NK-92 (cell line): ENCODE measurements around the gene FYTTD1.

Experiments
- DNase-seq: peaks from one replicate; lab custom pipeline; 2025; ENCODE audit not compliant: unreplicated experiment; lab: John Stamatoyannopoulos, UW

Gene FYTTD1

DNA sequence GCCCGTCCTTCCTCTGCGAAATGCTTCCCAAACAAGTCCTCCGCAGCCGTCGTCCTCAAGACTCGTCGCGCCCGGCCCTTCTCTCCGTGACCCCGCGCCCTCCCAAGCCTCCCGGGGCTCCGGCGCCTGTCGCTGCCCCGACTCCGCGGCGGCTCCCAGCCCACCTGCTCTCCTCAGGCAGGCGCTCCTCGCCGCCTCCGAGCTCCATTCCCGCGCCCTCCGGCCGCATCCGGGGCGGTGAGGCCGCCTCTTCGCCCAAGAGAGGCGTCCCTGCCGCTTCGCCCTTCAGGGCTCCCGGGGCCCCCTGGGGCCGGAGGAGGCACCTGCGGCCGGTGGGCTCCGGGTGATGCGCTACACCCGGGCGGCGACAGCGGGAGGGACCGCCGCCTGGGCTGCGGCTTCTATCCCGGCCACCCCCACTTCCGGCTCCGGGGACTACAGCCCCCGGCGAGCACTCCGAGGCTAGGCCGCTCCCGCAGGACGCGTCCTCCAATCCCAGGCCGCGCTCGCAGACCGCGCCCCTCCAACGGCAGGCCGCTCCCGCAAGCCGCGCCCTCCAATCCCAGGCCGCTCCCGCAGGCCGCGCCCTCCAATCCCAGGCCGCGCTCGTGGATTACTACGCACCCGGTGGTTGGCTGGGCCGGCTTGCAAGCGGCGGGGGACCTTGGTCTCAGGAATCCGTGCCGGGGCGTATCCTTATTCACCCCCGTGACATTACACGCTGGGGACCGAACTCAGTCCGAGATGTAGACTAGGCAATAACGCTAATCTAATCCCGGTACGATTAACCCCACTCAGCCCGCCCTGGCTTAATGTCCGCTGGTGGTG lies 13.0 kb upstream of the FYTTD1 start, which contains the start of gene RUBCN:
TSS of gene RUBCN (minus strand) at position 414 of the 828 bp plus-strand sequence. CDS start at position 229, 185 bp downstream.
- peak; percentile 59 for DNase-seq

DNA sequence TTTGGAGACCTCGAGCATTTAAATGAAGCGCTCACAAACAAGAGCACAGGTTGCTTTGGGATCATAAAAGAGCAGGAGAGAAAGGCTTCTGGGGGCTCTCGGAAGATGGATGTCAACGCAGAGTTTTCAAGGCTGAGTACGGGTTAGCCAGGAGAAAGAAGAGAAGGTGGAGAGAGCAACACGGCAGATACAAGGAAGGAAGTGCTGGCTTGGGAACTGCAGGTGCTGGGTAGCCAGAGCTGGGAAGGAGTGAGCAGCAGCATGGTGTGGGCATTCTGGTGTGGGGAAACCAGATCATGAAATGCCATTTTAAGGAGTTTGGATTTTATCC lies 12.4 kb upstream of the FYTTD1 start:
- no peak for DNase-seq

- no peak for DNase-seq
Measured at GRCh38 chr3:197737749-197738462, 11.8 kb upstream of the FYTTD1 start.

- no peak for DNase-seq
Measured at GRCh38 chr3:197742787-197743186, 6.9 kb upstream of the FYTTD1 start.

DNA sequence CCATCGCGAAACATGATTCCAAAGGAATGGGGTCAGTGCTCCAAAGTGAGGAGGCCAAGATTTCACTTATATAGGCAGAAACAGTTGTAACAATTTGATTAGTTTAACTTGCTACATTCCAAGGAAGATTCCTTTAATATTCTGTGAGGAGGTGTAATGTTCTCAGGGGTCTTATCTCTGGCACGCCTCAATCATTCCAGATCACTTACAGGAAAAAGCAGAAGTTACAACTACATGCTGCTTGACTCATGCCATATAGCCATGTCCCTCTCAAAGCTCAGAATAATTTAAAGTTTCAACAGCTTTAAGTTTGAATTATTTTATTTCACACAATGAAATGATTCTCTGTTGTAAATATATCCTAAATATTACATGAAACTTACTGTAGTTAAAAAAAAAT lies 3.5 kb upstream of the FYTTD1 start:
- no peak for DNase-seq

- DNase-seq = no peak
Measured at GRCh38 chr3:197746801-197747237, 2.9 kb upstream of the FYTTD1 start.

DNA sequence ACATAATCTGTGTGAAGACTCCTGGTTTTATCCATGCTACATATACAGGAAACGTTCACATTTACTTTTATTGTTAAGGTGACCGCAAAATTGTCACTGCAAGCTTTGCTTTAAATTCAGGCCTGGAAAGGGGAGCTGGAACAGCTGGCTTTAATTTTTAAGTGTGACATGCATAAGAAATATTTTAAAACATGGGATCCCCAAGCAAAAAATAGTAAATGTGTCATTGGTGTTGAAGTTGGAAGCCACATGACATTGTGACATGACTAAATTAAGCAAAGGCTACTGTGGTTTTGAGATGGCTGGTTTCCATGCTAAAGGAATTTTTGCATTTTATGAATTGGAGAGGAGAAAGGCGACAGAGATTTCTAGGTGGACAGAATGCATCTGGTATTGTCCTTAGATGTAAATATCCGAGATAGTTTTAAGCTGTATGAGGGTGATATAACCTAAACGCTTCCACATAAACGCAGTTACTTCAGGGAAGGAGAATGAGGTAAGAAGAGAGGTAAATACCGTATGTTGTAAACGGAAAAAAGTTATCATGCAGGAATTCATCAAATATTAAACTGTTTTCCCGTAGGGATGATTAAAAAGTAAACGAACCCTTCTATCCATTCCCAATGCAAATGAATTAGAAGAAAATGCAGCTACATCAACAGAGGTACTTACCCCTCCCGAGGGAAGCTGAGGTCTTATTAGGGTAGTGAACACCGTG lies 927 bp upstream of the FYTTD1 start:
- DNase-seq = no peak

GRCh38 chr3:197749315-197749600 lies 425 bp upstream of the FYTTD1 start:
- DNase-seq = peak; percentile 36

- DNase-seq = no peak
Measured at GRCh38 chr3:197750396-197750831, 731 bp downstream of the FYTTD1 start.

GRCh38 chr3:197750858-197751737 lies 1.4 kb downstream of the FYTTD1 start:
- DNase-seq = no peak

- DNase-seq = no peak
Measured at GRCh38 chr3:197752107-197752506, 2.4 kb downstream of the FYTTD1 start.

DNA sequence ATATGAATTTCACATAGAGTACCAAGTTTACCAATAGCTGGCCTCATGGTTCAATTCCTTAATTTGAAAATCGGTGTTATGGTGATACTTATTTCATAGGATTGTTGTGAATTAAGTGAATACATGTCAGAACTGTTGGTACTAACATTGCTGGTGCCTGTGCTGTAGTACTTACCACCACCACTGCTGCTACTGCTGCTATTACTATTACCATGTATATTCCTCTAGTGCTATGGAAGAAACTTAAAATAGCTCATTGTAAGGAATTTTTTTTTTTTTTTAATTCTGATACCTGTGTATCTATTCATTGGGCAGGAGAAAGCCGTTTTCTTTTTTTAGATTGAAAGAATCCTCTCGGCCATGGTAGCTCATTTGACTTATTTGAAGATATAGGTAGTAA lies 3.6 kb downstream of the FYTTD1 start:
- no peak for DNase-seq

GRCh38 chr3:197756704-197757103 lies 7.0 kb downstream of the FYTTD1 start:
- no peak for DNase-seq

DNA sequence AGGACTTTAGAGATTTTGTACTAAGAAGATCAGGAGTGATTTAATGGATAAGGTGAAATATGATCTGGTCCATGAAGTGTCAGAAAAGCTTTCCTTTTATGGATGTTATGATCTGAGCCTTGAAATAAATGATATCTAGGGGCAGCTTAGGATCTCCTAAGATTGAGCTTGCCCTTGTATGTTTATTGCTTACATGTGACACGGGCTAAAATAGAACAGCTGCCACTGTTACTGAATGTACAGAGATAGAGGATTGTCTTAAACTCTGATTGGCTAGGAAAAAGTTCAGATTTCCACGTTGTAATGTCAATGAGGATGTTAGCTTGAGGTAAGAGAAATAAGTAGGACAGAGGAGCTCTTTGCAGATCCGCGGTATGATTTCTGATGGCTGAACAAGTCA lies 8.8 kb downstream of the FYTTD1 start:
- no peak for DNase-seq

GRCh38 chr3:197761784-197762183 lies 12.1 kb downstream of the FYTTD1 start:
- DNase-seq = no peak

- DNase-seq = no peak
Measured at GRCh38 chr3:197775317-197775716, 25.6 kb downstream of the FYTTD1 start.

GRCh38 chr3:197782230-197782629 lies 32.5 kb downstream of the FYTTD1 start:
- DNase-seq = no peak

GRCh38 chr3:197784019-197784585 lies 34.4 kb downstream of the FYTTD1 start:
- no peak for DNase-seq

- DNase-seq = no peak
Measured at GRCh38 chr3:197787412-197787811, 37.7 kb downstream of the FYTTD1 start.

- no peak for DNase-seq
Measured at GRCh38 chr3:197789309-197789708, 39.6 kb downstream of the FYTTD1 start.

DNA sequence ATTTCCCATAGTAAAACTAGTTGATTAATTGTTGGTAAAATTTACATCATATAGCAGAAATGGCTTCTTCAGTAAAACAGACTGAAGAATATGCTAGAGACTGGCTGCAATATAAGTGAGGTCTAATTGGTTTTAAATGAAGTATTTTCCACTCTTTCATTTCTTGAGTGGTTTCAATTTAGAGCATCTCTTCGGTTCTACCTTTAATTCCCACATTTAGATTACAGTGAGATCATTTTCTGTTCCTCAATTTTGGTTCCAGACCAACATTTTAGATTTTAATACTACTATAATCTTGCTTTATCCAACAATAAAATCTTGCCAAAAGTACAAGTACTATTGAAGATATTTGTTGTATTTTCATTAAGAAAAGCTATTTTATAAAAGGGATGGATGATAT lies 40.4 kb downstream of the FYTTD1 start:
- DNase-seq = no peak
